HCT116 (cell line): Measurements from ENCODE around the gene HOXD8. TPM values are rescaled to one million over a fixed set of nuclear protein-coding genes. Genes with fewer than 3 reads are reported as not detected.

ENCODE experiments used
- ATAC-seq: fragments of 200-7000 bp; cut with Tn5 transposase; 2 replicates; pipeline ENCODE4 v1.9.1; 2020; ENCODE audit warnings: mild to moderate bottlenecking, moderate library complexity
- BruUV-seq: library from RNA; stranded (reverse); fragments of 400-500 nt; replicated peaks from 2 replicates; lab custom pipeline; 2021; lab: Mats Ljungman, UMichigan
- CTCF ChIA-PET: fragments of 300-600 bp; sonication (Branson Sonifier 250); formaldehyde crosslinking; loops from one replicate; lab custom pipeline; 2021; ENCODE audit warnings: antibody characterized with exemption; lab: Charles Lee
- POLR2A ChIA-PET: fragments of 300-600, 350-600 bp; sonication (Branson Sonifier 250); formaldehyde crosslinking; loops from one replicate; lab custom pipeline; 2021; ENCODE audit warnings: antibody characterized with exemption; lab: Charles Lee
- RAD21 ChIA-PET, 2 experiments: fragments of 300-600 bp; sonication (Branson Sonifier 250); formaldehyde crosslinking; loops; one replicate each; lab custom pipeline; 2023; ENCODE audit warnings: low total read pairs in 2 of 2; ENCODE audit not compliant: uncharacterized antibody in 2 of 2, unreplicated experiment in 2 of 2, low non-redundant PET in 1 of 2; lab: Charles Lee
- DNase-seq: peaks from one replicate; pipeline ENCODE4 v3.0.0-alpha.2; 2010; ENCODE audit warnings: low read depth, low spot score
- H2AFZ ChIP-seq: fragments of 200-600 bp; shearing (Covaris generic), sonication (generic); 2 replicates; pipeline ENCODE4 v1.6.1; 2017; ENCODE audit warnings: low read depth, mixed run types, mixed read lengths, antibody characterized with exemption, low read length; ENCODE audit not compliant: poor library complexity, severe bottlenecking
- H3K27ac ChIP-seq: 2 replicates; pipeline ENCODE4 v1.5.1; 2012; ENCODE audit warnings: low read depth, low read length
- H3K27me3 ChIP-seq: fragments of 200-600 bp; sonication (generic); 2 replicates; pipeline ENCODE4 v1.6.1; 2016; ENCODE audit warnings: mixed run types, low read length, mixed read lengths; ENCODE audit not compliant: insufficient read depth
- H3K36me3 ChIP-seq, 2 experiments: fragments of 200-500 bp in 1 of 2; fragments of 200-600 bp in 1 of 2; sonication (Bioruptor generic) in 1 of 2; sonication (generic) in 1 of 2; 2 replicates each; pipeline versions ENCODE4 v1.5.1 to v1.6.1; 2014 to 2016; ENCODE audit warnings: low read length in 2 of 2, inconsistent platforms in 1 of 2, mixed read lengths in 1 of 2, mixed run types in 1 of 2; ENCODE audit not compliant: insufficient read depth in 2 of 2, control insufficient read depth in 1 of 2
- H3K4me1 ChIP-seq, 2 experiments: fragments of 200-600 bp in 1 of 2; sonication (generic) in 1 of 2; 2 replicates each; pipeline versions ENCODE4 v1.5.1 to v1.6.1; 2012 to 2017; ENCODE audit warnings: low read length in 2 of 2, inconsistent platforms in 1 of 2, mild to moderate bottlenecking in 1 of 2, mixed read lengths in 1 of 2, mixed run types in 1 of 2, moderate library complexity in 1 of 2; ENCODE audit not compliant: insufficient read depth in 2 of 2, control insufficient read depth in 1 of 2
- H3K4me2 ChIP-seq: fragments of 200-600 bp; sonication (generic); 2 replicates; pipeline ENCODE4 v1.6.1; 2017; ENCODE audit warnings: mixed run types, low read length, mixed read lengths
- H3K4me3 ChIP-seq, 2 experiments: fragments of 200-600 bp in 1 of 2; sonication (generic) in 1 of 2; replicated peaks in 1 of 2; 2 replicates each; pipeline ENCODE4 v1.5.1; 2011 to 2016; ENCODE audit warnings: low read length in 2 of 2, control low read depth in 1 of 2, low read depth in 1 of 2, mild to moderate bottlenecking in 1 of 2, mixed read lengths in 1 of 2, mixed run types in 1 of 2
- H3K79me2 ChIP-seq: fragments of 200-600 bp; sonication (generic); 2 replicates; pipeline ENCODE4 v1.6.1; 2017; ENCODE audit warnings: mild to moderate bottlenecking, mixed run types, low read length, moderate library complexity, mixed read lengths; ENCODE audit not compliant: insufficient read depth
- H3K9ac ChIP-seq: fragments of 200-600 bp; sonication (generic); 2 replicates; pipeline ENCODE4 v1.6.1; 2016; ENCODE audit warnings: low read length, mixed read lengths
- H3K9me2 ChIP-seq: fragments of 200-600 bp; sonication (generic), shearing (Covaris generic); 2 replicates; pipeline ENCODE4 v1.6.1; 2017; ENCODE audit warnings: mixed run types, mild to moderate bottlenecking, moderate library complexity; ENCODE audit not compliant: insufficient read depth
- H3K9me3 ChIP-seq, 2 experiments: fragments of 200-500 bp in 1 of 2; fragments of 200-600 bp in 1 of 2; sonication (Bioruptor generic) in 1 of 2; sonication (generic) in 1 of 2; 2 replicates each; pipeline ENCODE4 v1.6.1; 2014 to 2017; ENCODE audit warnings: low read length in 2 of 2, mixed read lengths in 2 of 2, inconsistent platforms in 1 of 2, low read depth in 1 of 2, mild to moderate bottlenecking in 1 of 2, mixed run types in 1 of 2, moderate library complexity in 1 of 2; ENCODE audit not compliant: control insufficient read depth in 1 of 2, insufficient read depth in 1 of 2
- H4K20me1 ChIP-seq: fragments of 200-600 bp; sonication (generic), shearing (Covaris generic); 2 replicates; pipeline ENCODE4 v1.6.1; 2017; ENCODE audit warnings: mixed run types, mild to moderate bottlenecking, moderate library complexity; ENCODE audit not compliant: insufficient read depth
- ATF3 ChIP-seq: IDR thresholded peaks from 2 replicates; pipeline ENCODE4 v1.6.1; 2012
- CBX3 ChIP-seq: IDR thresholded peaks from 2 replicates; pipeline ENCODE4 v1.6.1; 2012; ENCODE audit warnings: low read depth
- CEBPB ChIP-seq: IDR thresholded peaks from 2 replicates; pipeline ENCODE4 v1.6.1; 2012; ENCODE audit warnings: low read depth
- ELF1 ChIP-seq: IDR thresholded peaks from 2 replicates; pipeline ENCODE4 v1.6.1; 2012; ENCODE audit warnings: low read depth, borderline replicate concordance
- EZH2 ChIP-seq: fragments of 200-600 bp; sonication (generic); IDR thresholded peaks from 2 replicates; pipeline ENCODE4 v1.6.1; 2017; ENCODE audit warnings: antibody characterized with exemption, mixed run types
- EZH2phosphoT487 ChIP-seq: fragments of 200-600 bp; IDR thresholded peaks from 2 replicates; pipeline ENCODE4 v1.6.1; 2018; ENCODE audit warnings: antibody characterized with exemption, borderline replicate concordance
- MAX ChIP-seq: IDR thresholded peaks from 2 replicates; pipeline ENCODE4 v1.6.1; 2012
- RAD21 ChIP-seq: IDR thresholded peaks from 2 replicates; pipeline ENCODE4 v1.6.1; 2012; ENCODE audit warnings: low read depth, mild to moderate bottlenecking
- YY1 ChIP-seq: IDR thresholded peaks from 2 replicates; pipeline ENCODE4 v1.6.1; 2011; ENCODE audit warnings: low read length, low read depth, moderate library complexity, mild to moderate bottlenecking; ENCODE audit not compliant: insufficient replicate concordance; ENCODE audit errors: extremely low read depth
- ZBTB33 ChIP-seq: IDR thresholded peaks from 2 replicates; pipeline ENCODE4 v1.6.1; 2011; ENCODE audit warnings: mild to moderate bottlenecking, low read length, moderate library complexity; ENCODE audit not compliant: insufficient replicate concordance; ENCODE audit errors: extremely low read depth
- ZNF274 ChIP-seq: fragments of 200-500 bp; sonication (Bioruptor generic); IDR thresholded peaks from 2 replicates; pipeline ENCODE4 v1.6.1; 2014; ENCODE audit warnings: mild to moderate bottlenecking, low read depth, low read length, inconsistent platforms
- intact Hi-C: fragments of 100-400 bp; cut with micrococcal nuclease; formaldehyde crosslinking; loops from 2 replicates; pipeline ENCODE4 v1.10.0; 2022
- total RNA-seq: library from RNA; stranded (reverse); gene quantifications from one replicate; pipeline ENCODE4 v1.2.1, GENCODE V29; 2021; ENCODE audit not compliant: unreplicated experiment
- TF ChIP-seq, protein P1 (sequence below): IDR thresholded peaks from 2 replicates; pipeline ENCODE4 v1.6.1; 2012; ENCODE audit warnings: low read depth
- TF ChIP-seq, protein P2 (sequence below), 3 experiments: fragments of 200-600 bp in 1 of 3; sonication (generic) in 1 of 3; IDR thresholded peaks in 2 of 3; conservative IDR thresholded peaks in 1 of 3; 2 replicates each; pipeline ENCODE4 v1.5.1; 2012 to 2017; ENCODE audit warnings: low read depth in 2 of 3, low read length in 2 of 3, antibody characterized with exemption in 1 of 3, borderline replicate concordance in 1 of 3, control low read depth in 1 of 3, mild to moderate bottlenecking in 1 of 3, mixed read lengths in 1 of 3, mixed run types in 1 of 3, moderate library complexity in 1 of 3; ENCODE audit not compliant: insufficient read depth in 1 of 3

The HOXD8 gene
- total RNA-seq, 1 experiment from 2014 or later = 6.0 TPM

DNA sequence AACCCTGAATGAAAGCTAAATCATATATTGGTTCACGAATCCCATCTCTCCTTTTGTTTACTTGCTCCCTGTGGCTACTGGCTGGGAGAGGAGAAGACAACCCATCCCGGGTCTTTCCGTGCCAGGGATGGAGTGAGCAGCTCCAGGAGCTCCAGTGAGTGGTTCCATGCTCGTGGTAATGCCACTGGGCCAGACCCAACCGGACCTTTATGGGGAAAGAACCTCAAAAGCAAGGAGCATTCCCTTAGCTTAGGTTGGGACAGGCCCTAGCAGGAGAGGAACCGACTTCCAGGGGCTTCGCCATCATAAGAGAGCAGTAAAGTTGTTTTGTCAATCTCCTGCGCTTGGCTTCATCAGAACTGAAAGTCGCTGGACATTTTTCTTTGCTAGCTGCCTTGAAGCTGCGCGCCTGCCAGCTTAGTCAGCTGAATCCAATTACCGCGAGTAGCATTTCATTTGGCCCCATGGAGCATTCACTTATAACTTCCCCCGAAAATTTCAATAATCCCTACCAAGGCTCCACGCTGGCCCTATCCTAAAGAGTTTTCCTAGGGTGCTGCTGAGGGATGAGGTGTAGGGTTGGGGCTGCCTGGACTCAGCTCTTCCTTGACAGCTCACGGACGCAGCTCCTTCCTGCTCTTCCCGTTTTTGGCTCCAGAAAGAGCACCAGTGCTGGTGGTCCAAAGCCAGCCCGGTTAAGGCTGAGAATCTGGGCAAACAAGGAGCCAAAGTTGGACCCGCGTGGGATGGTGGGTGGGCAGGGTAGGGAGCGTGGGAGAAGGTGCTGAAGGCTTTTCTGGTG is 32.5 kb downstream of the HOXD8 start:
- Histone ChIP-seq H3K4me2 (no peak overlapping the region), H3K9ac (no peak overlapping the region), H2AFZ (no peak overlapping the region)
- intact Hi-C loops = no loop called here
- TF ChIP-seq ELF1 (no peak), EZH2phosphoT487 (no peak), ZBTB33 (no peak), ZNF274 (no peak), EZH2 (no peak), ATF3 (no peak), CEBPB (no peak), MAX (no peak), CBX3 (no peak), YY1 (no peak), RAD21 (no peak)
- TF ChIP-seq, protein P1, sequence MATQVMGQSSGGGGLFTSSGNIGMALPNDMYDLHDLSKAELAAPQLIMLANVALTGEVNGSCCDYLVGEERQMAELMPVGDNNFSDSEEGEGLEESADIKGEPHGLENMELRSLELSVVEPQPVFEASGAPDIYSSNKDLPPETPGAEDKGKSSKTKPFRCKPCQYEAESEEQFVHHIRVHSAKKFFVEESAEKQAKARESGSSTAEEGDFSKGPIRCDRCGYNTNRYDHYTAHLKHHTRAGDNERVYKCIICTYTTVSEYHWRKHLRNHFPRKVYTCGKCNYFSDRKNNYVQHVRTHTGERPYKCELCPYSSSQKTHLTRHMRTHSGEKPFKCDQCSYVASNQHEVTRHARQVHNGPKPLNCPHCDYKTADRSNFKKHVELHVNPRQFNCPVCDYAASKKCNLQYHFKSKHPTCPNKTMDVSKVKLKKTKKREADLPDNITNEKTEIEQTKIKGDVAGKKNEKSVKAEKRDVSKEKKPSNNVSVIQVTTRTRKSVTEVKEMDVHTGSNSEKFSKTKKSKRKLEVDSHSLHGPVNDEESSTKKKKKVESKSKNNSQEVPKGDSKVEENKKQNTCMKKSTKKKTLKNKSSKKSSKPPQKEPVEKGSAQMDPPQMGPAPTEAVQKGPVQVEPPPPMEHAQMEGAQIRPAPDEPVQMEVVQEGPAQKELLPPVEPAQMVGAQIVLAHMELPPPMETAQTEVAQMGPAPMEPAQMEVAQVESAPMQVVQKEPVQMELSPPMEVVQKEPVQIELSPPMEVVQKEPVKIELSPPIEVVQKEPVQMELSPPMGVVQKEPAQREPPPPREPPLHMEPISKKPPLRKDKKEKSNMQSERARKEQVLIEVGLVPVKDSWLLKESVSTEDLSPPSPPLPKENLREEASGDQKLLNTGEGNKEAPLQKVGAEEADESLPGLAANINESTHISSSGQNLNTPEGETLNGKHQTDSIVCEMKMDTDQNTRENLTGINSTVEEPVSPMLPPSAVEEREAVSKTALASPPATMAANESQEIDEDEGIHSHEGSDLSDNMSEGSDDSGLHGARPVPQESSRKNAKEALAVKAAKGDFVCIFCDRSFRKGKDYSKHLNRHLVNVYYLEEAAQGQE = no peak
- TF ChIP-seq, protein P2, sequence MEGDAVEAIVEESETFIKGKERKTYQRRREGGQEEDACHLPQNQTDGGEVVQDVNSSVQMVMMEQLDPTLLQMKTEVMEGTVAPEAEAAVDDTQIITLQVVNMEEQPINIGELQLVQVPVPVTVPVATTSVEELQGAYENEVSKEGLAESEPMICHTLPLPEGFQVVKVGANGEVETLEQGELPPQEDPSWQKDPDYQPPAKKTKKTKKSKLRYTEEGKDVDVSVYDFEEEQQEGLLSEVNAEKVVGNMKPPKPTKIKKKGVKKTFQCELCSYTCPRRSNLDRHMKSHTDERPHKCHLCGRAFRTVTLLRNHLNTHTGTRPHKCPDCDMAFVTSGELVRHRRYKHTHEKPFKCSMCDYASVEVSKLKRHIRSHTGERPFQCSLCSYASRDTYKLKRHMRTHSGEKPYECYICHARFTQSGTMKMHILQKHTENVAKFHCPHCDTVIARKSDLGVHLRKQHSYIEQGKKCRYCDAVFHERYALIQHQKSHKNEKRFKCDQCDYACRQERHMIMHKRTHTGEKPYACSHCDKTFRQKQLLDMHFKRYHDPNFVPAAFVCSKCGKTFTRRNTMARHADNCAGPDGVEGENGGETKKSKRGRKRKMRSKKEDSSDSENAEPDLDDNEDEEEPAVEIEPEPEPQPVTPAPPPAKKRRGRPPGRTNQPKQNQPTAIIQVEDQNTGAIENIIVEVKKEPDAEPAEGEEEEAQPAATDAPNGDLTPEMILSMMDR (IDR thresholded peaks at IDR 0.05 in 2 of 3, conservative IDR thresholded peaks at IDR 0.05 in 1 of 3; ENCODE audit: borderline replicate concordance in 1 of 3, insufficient read depth in 1 of 3, low read depth in 2 of 3, low read length in 2 of 3) = no peak
- TF ChIP-seq, all 23 proteins: peak for 0
- DNase-seq (no peak), ATAC-seq (no peak)
- no peaks in the 10 kb centered on the region for H3K36me3 ChIP-seq
- H4K20me1 ChIP-seq = no peaks in the 10 kb centered on the region
- no peaks in the 10 kb centered on the region for H3K9me2 ChIP-seq
- CTCF ChIA-PET = no interaction called here
- no peaks in the 10 kb centered on the region for H3K79me2 ChIP-seq
- H3K4me1 ChIP-seq = no peaks in the 10 kb centered on the region
- no peak overlapping the region for H3K4me3 ChIP-seq
- POLR2A ChIA-PET = interaction anchor here (1.0 kb wide), 1 partner anchor 11 kb away, joined by 3 read pairs; no protein-coding TSS in a partner anchor
- RAD21 ChIA-PET = no interaction called here
- no peak overlapping the region for H3K27ac ChIP-seq
- H3K9me3 ChIP-seq = no peaks in the 10 kb centered on the region
- BruUV-seq = no TSS peak
- H3K27me3 ChIP-seq = no peaks in the 10 kb centered on the region
